A172 (cell line): ENCODE data around the gene CFAP221. TPM values are rescaled to one million over a fixed set of nuclear protein-coding genes. Genes with fewer than 3 reads are reported as not detected.

Source experiments
- DNase-seq: peaks from one replicate; pipeline ENCODE4 v3.0.0-alpha.2; 2015; ENCODE audit warnings: low spot score
- total RNA-seq: library from RNA; depleted of rRNA; stranded (reverse); fragments of >200 nt; shearing (Covaris generic); gene quantifications from 2 replicates; pipeline ENCODE4 v1.2.3, GENCODE V29; 2014

Gene CFAP221
- total RNA-seq, 1 experiment from 2014 or later = 0.22 TPM

- no peak for DNase-seq
These were observed 7.5 kb upstream of the CFAP221 start for GRCh38 chr2:119536707-119537106.

GRCh38 chr2:119537792-119538191 lies 6.5 kb upstream of the CFAP221 start:
- DNase-seq = no peak

- no peak for DNase-seq
These were observed 2.8 kb upstream of the CFAP221 start for GRCh38 chr2:119541476-119541875.

GRCh38 chr2:119544939-119545475 lies 758 bp downstream of the CFAP221 start:
- DNase-seq = no peak

GRCh38 chr2:119545754-119546446 lies 1.7 kb downstream of the CFAP221 start:
- peak; percentile 62 for DNase-seq

GRCh38 chr2:119546447-119546767 lies 2.2 kb downstream of the CFAP221 start:
- DNase-seq = no peak

GRCh38 chr2:119548516-119549120 lies 4.4 kb downstream of the CFAP221 start:
- no peak for DNase-seq

- peak; percentile 67 for DNase-seq
These were observed 5.0 kb downstream of the CFAP221 start for GRCh38 chr2:119549241-119549640.

- no peak for DNase-seq
These were observed 6.1 kb downstream of the CFAP221 start for GRCh38 chr2:119550346-119550745.

GRCh38 chr2:119550856-119551255 lies 6.6 kb downstream of the CFAP221 start:
- no peak for DNase-seq

GRCh38 chr2:119552902-119553301 lies 8.7 kb downstream of the CFAP221 start:
- DNase-seq = no peak

GRCh38 chr2:119553687-119554344 lies 9.6 kb downstream of the CFAP221 start:
- no peak for DNase-seq

GRCh38 chr2:119565481-119565880 lies 21.2 kb downstream of the CFAP221 start:
- DNase-seq = no peak

- no peak for DNase-seq
These were observed 23.0 kb downstream of the CFAP221 start for GRCh38 chr2:119567292-119567691.

- DNase-seq = no peak
These were observed 30.0 kb downstream of the CFAP221 start for GRCh38 chr2:119574108-119574815.

- no peak for DNase-seq
These were observed 30.6 kb downstream of the CFAP221 start for GRCh38 chr2:119574864-119575263.

GRCh38 chr2:119575439-119575838 lies 31.2 kb downstream of the CFAP221 start:
- no peak for DNase-seq

GRCh38 chr2:119579424-119580295 lies 35.4 kb downstream of the CFAP221 start:
- no peak for DNase-seq

- no peak for DNase-seq
These were observed 36.4 kb downstream of the CFAP221 start for GRCh38 chr2:119580550-119581072.

GRCh38 chr2:119583291-119583690 lies 39.0 kb downstream of the CFAP221 start:
- no peak for DNase-seq

GRCh38 chr2:119584469-119584868 lies 40.2 kb downstream of the CFAP221 start:
- no peak for DNase-seq
